GM19023 (cell line): ENCODE results near the gene POC5.
A peak's percentile ranks its signal among the peaks of the same experiment; 100 is the strongest.
"Not testable (repeated sequence)": the region's sequence is repeated elsewhere in the genome, so short reads cannot be mapped to it uniquely, and the experiment has no call there.

Experiments used
- ATAC-seq: cut with Tn5 transposase; IDR thresholded peaks from one replicate; pipeline ENCODE4 v1.9.1; 2021; ENCODE audit warnings: mild to moderate bottlenecking, moderate library complexity; ENCODE audit not compliant: unreplicated experiment

Gene POC5

GRCh38 chr5:75707911-75708509, 9.2 kb downstream of the POC5 start:
- no peak for ATAC-seq

- no peak for ATAC-seq
These were observed 10.5 kb downstream of the POC5 start for GRCh38 chr5:75706775-75707174.

GRCh38 chr5:75706016-75706415, 11.2 kb downstream of the POC5 start:
- ATAC-seq: no peak

- ATAC-seq: no peak
These were observed 15.4 kb downstream of the POC5 start for GRCh38 chr5:75701856-75702255.

GRCh38 chr5:75695472-75696351, 21.5 kb downstream of the POC5 start:
- ATAC-seq: not testable (repeated sequence)

GRCh38 chr5:75694781-75695180, 22.5 kb downstream of the POC5 start:
- no peak for ATAC-seq

GRCh38 chr5:75690669-75691068, 26.6 kb downstream of the POC5 start:
- ATAC-seq: no peak

GRCh38 chr5:75686480-75686879, 30.8 kb downstream of the POC5 start:
- no peak for ATAC-seq

- ATAC-seq: no peak
These were observed 32.1 kb downstream of the POC5 start for GRCh38 chr5:75685141-75685540.

GRCh38 chr5:75681125-75681830, 36.0 kb downstream of the POC5 start:
- ATAC-seq: no peak

- ATAC-seq: no peak
These were observed 39.1 kb downstream of the POC5 start for GRCh38 chr5:75678155-75678554.

GRCh38 chr5:75677607-75678006, 39.6 kb downstream of the POC5 start:
- ATAC-seq: no peak

GRCh38 chr5:75675783-75676182, 41.5 kb downstream of the POC5 start:
- no peak for ATAC-seq

GRCh38 chr5:75672616-75673015, 44.6 kb downstream of the POC5 start:
- no peak for ATAC-seq

- ATAC-seq: no peak
These were observed 45.7 kb downstream of the POC5 start for GRCh38 chr5:75671506-75671905.

- ATAC-seq: no peak
These were observed 46.7 kb downstream of the POC5 start for GRCh38 chr5:75670577-75670976.

- peak; percentile 86 for ATAC-seq
These were observed 48.1 kb downstream of the POC5 start for GRCh38 chr5:75668977-75669689.

- ATAC-seq: no peak
These were observed 48.8 kb downstream of the POC5 start for GRCh38 chr5:75668445-75668844.

GRCh38 chr5:75667586-75667985, 49.7 kb downstream of the POC5 start:
- no peak for ATAC-seq

GRCh38 chr5:75666801-75667200, 50.4 kb downstream of the POC5 start:
- no peak for ATAC-seq

GRCh38 chr5:75664979-75665378, 52.3 kb downstream of the POC5 start:
- ATAC-seq: no peak
